ENCODE results near the gene BAD.

GRCh38 chr11:64226507-64227051 lies 57.9 kb downstream of the BAD start:
- TF ChIP-seq CTCF (optimal IDR thresholded peaks at IDR 0.05 in 1 of 3, IDR thresholded peaks at IDR 0.05 in 1 of 3, conservative IDR thresholded peaks at IDR 0.05 in 1 of 3; ENCODE audit: extremely low read depth in 1 of 3, insufficient read depth in 2 of 3, low read length in 3 of 3) (no peak), EZH2 (IDR thresholded peaks at IDR 0.05; ENCODE audit: low read length) (no peak)

Measured in keratinocyte (primary cell).